Measurements from ENCODE around the gene VAV3.

VAV3 gene

DNA sequence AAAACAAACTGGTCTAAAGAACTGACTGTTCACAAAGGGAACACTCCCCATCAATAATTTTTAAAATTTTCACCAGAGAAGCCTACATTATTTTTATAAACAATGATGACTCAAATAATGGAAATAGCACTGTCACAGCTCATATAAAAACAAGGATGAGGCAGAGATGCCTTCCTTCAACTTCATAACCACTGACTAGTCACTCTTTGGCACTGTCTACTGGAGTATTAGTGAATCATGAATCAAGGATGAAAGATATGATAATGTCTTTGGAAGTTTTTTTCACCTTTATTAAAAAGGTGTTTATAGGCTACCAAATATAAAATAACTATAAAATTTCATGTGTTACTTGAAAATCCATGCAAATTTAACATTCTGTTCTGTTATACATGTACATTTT, 316.9 kb downstream of the VAV3 start:
- no peak overlapping the region for H3K4me3 ChIP-seq (ENCODE audit: low read depth, low read length)
- TF ChIP-seq, protein P1, sequence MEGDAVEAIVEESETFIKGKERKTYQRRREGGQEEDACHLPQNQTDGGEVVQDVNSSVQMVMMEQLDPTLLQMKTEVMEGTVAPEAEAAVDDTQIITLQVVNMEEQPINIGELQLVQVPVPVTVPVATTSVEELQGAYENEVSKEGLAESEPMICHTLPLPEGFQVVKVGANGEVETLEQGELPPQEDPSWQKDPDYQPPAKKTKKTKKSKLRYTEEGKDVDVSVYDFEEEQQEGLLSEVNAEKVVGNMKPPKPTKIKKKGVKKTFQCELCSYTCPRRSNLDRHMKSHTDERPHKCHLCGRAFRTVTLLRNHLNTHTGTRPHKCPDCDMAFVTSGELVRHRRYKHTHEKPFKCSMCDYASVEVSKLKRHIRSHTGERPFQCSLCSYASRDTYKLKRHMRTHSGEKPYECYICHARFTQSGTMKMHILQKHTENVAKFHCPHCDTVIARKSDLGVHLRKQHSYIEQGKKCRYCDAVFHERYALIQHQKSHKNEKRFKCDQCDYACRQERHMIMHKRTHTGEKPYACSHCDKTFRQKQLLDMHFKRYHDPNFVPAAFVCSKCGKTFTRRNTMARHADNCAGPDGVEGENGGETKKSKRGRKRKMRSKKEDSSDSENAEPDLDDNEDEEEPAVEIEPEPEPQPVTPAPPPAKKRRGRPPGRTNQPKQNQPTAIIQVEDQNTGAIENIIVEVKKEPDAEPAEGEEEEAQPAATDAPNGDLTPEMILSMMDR (conservative IDR thresholded peaks at IDR 0.05; ENCODE audit: low read depth, low read length), result no peak
- DNase-seq (ENCODE audit: low read depth), result peak; percentile 64

DNA sequence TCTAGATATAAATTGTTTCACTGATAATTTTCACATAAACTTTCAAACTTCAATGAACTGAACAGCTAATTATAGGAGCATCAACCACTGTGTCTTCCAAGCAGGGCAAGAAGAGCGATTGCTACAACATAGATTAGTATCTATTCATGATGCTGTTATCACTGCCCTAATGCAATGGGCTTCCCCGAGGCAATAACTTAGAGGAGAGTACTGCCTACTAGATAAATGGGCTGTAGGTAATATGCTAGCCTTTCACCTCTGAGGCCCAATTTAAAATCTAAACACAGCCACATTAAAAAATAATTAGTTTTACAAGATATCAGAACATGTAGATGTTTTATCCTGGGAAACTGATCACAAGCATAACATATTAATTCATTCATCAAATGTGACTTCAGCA, 318.0 kb downstream of the VAV3 start:
- DNase-seq (ENCODE audit: low read depth), result no peak
- TF ChIP-seq, protein P1 (conservative IDR thresholded peaks at IDR 0.05; ENCODE audit: low read depth, low read length), result no peak
- no peak overlapping the region for H3K4me3 ChIP-seq (ENCODE audit: low read depth, low read length)

GRCh38 chr1:107643766-107644165, 321.2 kb downstream of the VAV3 start:
- TF ChIP-seq, protein P1 (conservative IDR thresholded peaks at IDR 0.05; ENCODE audit: low read depth, low read length), result no peak
- DNase-seq (ENCODE audit: low read depth), result no peak
- no peak overlapping the region for H3K4me3 ChIP-seq (ENCODE audit: low read depth, low read length)

GRCh38 chr1:107640207-107640606, 324.8 kb downstream of the VAV3 start:
- no peak overlapping the region for H3K4me3 ChIP-seq (ENCODE audit: low read depth, low read length)
- TF ChIP-seq, protein P1 (conservative IDR thresholded peaks at IDR 0.05; ENCODE audit: low read depth, low read length), result no peak
- no peak for DNase-seq (ENCODE audit: low read depth)

DNA sequence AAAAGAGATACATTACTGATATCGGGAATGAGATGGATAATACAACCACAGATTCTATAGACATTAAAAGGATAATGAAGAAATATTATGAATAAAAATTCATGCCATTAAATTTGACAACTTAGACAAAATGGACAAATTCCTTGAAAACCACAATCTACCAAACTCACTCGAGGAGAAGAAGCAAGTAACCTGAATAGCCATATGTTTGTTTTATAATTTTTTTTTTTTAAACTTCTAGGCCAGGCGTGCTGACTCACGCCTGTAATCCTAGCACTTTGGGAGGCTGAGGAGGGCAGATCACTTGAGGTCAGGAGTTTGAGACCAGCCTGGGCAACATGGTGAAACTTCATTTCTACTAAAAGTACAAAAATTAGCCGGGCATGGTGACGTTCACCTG, 327.9 kb downstream of the VAV3 start:
- TF ChIP-seq, protein P1 (conservative IDR thresholded peaks at IDR 0.05; ENCODE audit: low read depth, low read length), result no peak

DNA sequence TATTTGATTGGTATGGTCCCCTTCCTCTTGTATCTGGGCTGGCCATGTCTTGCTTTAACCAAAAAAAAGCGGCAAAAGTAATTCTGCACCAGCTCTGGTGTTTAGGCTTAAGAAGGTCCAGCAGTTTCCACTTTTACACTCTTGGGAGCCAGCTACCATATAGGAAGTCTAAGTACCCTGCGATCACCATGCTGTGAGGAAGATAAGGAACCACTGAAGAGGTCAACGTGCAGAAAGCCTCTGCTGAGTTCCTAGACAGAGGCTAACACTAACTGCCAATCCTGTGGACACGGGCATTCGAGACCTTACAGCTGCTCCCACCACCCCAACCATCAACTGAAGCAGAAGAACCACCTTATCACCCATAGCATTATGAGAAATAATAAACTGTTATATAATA, 331.4 kb downstream of the VAV3 start:
- TF ChIP-seq, protein P1 (conservative IDR thresholded peaks at IDR 0.05; ENCODE audit: low read depth, low read length), result no peak
- no peak overlapping the region for H3K4me3 ChIP-seq (ENCODE audit: low read depth, low read length)

More for the DNA sequence above, 327.9 kb downstream of the VAV3 start:
- H3K4me3 ChIP-seq (ENCODE audit: low read depth, low read length), result no peak overlapping the region
- DNase-seq (ENCODE audit: low read depth), result peak; percentile 6

DNA sequence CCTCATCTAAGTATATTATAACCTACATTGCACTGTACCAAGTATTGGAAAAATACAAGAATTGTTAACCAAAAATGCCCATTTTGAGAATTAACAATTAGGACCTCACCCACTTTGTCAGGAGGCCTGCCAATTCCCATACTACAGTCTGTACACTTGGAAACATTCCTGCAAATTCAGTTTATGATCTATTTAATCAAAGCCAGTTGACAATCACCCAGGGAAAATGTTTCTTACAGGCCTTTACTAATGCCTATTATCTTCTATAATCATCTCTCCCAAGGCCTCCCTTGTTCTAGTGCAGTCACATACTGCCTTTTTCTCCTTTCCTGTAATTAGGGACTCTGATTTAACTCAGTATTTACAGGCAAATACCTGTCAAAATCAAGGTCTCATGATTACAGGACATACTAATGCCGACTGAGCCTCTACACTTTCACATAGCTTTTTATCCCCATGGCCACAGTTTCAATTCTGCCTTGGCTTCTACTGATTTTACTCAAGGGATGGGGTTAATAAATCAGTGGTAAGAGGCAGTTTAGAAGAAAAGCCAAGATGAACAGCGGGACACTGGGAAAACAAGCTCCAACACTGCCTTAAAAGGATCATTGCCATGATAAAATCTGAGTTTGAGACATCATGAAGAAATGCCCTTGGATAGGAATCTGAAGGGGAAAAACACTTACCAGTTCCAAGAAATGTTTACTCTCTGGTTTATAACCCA, 338.7 kb downstream of the VAV3 start:
- TF ChIP-seq, protein P1 (conservative IDR thresholded peaks at IDR 0.05; ENCODE audit: low read depth, low read length), result no peak
- no peak overlapping the region for H3K4me3 ChIP-seq (ENCODE audit: low read depth, low read length)
- no peak for DNase-seq (ENCODE audit: low read depth)

More for the DNA sequence above, 331.4 kb downstream of the VAV3 start:
- no peak for DNase-seq (ENCODE audit: low read depth)
